Hepatocyte (in vitro differentiated cells): ENCODE results near the gene COPRS. TPM values are rescaled to one million over a fixed set of nuclear protein-coding genes. Genes with fewer than 3 reads are reported as not detected.

ENCODE experiments used
- DNase-seq: peaks from one replicate; pipeline ENCODE4 v3.0.0-alpha.2; 2016; ENCODE audit warnings: low spot score
- H2AFZ ChIP-seq: fragments of 200-600 bp; sonication (generic); 2 replicates; pipeline ENCODE4 v1.6.0; 2016; ENCODE audit warnings: antibody characterized with exemption, mild to moderate bottlenecking
- H3K27ac ChIP-seq: fragments of 200-600 bp; sonication (generic); 2 replicates; pipeline ENCODE4 v1.5.1; 2016; ENCODE audit warnings: mild to moderate bottlenecking
- H3K27me3 ChIP-seq: fragments of 200-600 bp; sonication (generic); 2 replicates; pipeline ENCODE4 v1.6.1; 2016
- H3K36me3 ChIP-seq: fragments of 200-600 bp; sonication (generic); replicated peaks from 2 replicates; pipeline ENCODE4 v1.5.1; 2016; ENCODE audit warnings: low read depth; ENCODE audit not compliant: insufficient read depth
- H3K4me1 ChIP-seq: fragments of 200-600 bp; sonication (generic); 2 replicates; pipeline ENCODE4 v1.5.1; 2016; ENCODE audit warnings: mild to moderate bottlenecking, moderate library complexity; ENCODE audit not compliant: insufficient read depth
- H3K4me2 ChIP-seq: fragments of 200-600 bp; sonication (generic); 2 replicates; pipeline ENCODE4 v1.6.0; 2016
- H3K4me3 ChIP-seq: fragments of 200-600 bp; sonication (generic); 2 replicates; pipeline ENCODE4 v1.5.1; 2016; ENCODE audit warnings: mild to moderate bottlenecking
- H3K79me2 ChIP-seq: fragments of 200-600 bp; sonication (generic); 2 replicates; pipeline ENCODE4 v1.6.0; 2017; ENCODE audit warnings: mild to moderate bottlenecking
- H3K9me2 ChIP-seq: fragments of 200-600 bp; sonication (generic); replicated peaks from 2 replicates; pipeline ENCODE4 v1.6.0; 2017; ENCODE audit warnings: mild to moderate bottlenecking; ENCODE audit not compliant: insufficient read depth
- H3K9me3 ChIP-seq: fragments of 200-600 bp; sonication (generic); 2 replicates; pipeline ENCODE4 v1.5.1; 2016; ENCODE audit warnings: low read depth, mild to moderate bottlenecking
- H4K20me1 ChIP-seq: fragments of 200-600 bp; sonication (generic); 2 replicates; pipeline ENCODE4 v1.6.0; 2016; ENCODE audit warnings: mild to moderate bottlenecking; ENCODE audit not compliant: insufficient read depth, poor library complexity, severe bottlenecking
- CTCF ChIP-seq: fragments of 200-600 bp; sonication (generic); IDR thresholded peaks from 2 replicates; pipeline ENCODE4 v1.5.1; 2016; ENCODE audit warnings: antibody characterized with exemption, mild to moderate bottlenecking; ENCODE audit not compliant: poor library complexity
- EZH2 ChIP-seq: fragments of 200-600 bp; sonication (generic); IDR thresholded peaks from 2 replicates; pipeline ENCODE4 v1.6.1; 2016; ENCODE audit warnings: antibody characterized with exemption, mild to moderate bottlenecking, borderline replicate concordance
- EZH2phosphoT487 ChIP-seq: fragments of 200-600 bp; sonication (generic); IDR thresholded peaks from one replicate; pipeline ENCODE4 v1.6.1; 2018; ENCODE audit warnings: antibody characterized with exemption, mild to moderate bottlenecking, low read depth, moderate library complexity; ENCODE audit not compliant: unreplicated experiment, severe bottlenecking
- WGBS: methylation state at CpG from one replicate; pipeline ENCODE4 v1.1.6; 2016; ENCODE audit warnings: low lambda C conversion rate; ENCODE audit errors: missing lambda C conversion rate; 5-methylcytosine and 5-hydroxymethylcytosine counted together
- polyA plus RNA-seq: library from polyadenylated mRNA; unstranded; fragments of >200 nt; fragmentation: Nextera tagmentation; extraction: Ambion mirVana; gene quantifications from 2 replicates; pipeline ENCODE4 v1.2.1, GENCODE V29; 2016
- total RNA-seq: library from RNA; depleted of rRNA; stranded (reverse); fragments of >200 nt; gene quantifications from 2 replicates; pipeline ENCODE4 v1.2.3, GENCODE V29; 2014

COPRS gene
- total and polyA plus RNA-seq, 2 experiments from 2014 or later: 54.3 to 74.7 TPM

GRCh38 chr17:31882571-31882970, 23.5 kb upstream of the COPRS start:
- no peak overlapping the region for H2AFZ ChIP-seq
- no peak overlapping the region for H3K27ac ChIP-seq
- H3K4me2 ChIP-seq: no peak overlapping the region
- no peaks in the 10 kb centered on the region for H3K9me2 ChIP-seq
- H3K79me2 ChIP-seq: no peaks in the 10 kb centered on the region
- no peaks in the 10 kb centered on the region for H3K9me3 ChIP-seq
- 98% methylated on average over 6 of the region's 6 CpGs for WGBS
- peaks cover 3% of the 10 kb centered on the region for H3K36me3 ChIP-seq
- no peak overlapping the region for H3K4me3 ChIP-seq
- H3K4me1 ChIP-seq: no peaks in the 10 kb centered on the region
- TF ChIP-seq EZH2: no peak
- no peak for TF ChIP-seq CTCF
- no peak for TF ChIP-seq EZH2phosphoT487
- H3K27me3 ChIP-seq: no peaks in the 10 kb centered on the region
- H4K20me1 ChIP-seq: no peaks in the 10 kb centered on the region
- no peak for DNase-seq

- Histone ChIP-seq H3K79me2 (no peaks in the 10 kb centered on the region), H3K4me3 (no peak overlapping the region), H3K4me1 (no peaks in the 10 kb centered on the region), H3K27me3 (no peaks in the 10 kb centered on the region), H3K27ac (no peak overlapping the region), H3K4me2 (no peak overlapping the region), H2AFZ (no peak overlapping the region), H3K9me3 (no peaks in the 10 kb centered on the region), H3K9me2 (no peaks in the 10 kb centered on the region), H4K20me1 (no peaks in the 10 kb centered on the region), H3K36me3 (no peaks in the 10 kb centered on the region)
- 95% methylated on average over 8 of the region's 8 CpGs for WGBS
- TF ChIP-seq EZH2: no peak
- no peak for TF ChIP-seq EZH2phosphoT487
- TF ChIP-seq CTCF: no peak
- no peak for DNase-seq
Observed at GRCh38 chr17:31880311-31880710, 21.3 kb upstream of the COPRS start.

- H3K27ac ChIP-seq: no peak overlapping the region
- H3K4me2 ChIP-seq: no peak overlapping the region
- H3K9me2 ChIP-seq: no peaks in the 10 kb centered on the region
- H3K36me3 ChIP-seq: no peaks in the 10 kb centered on the region
- H2AFZ ChIP-seq: no peak overlapping the region
- no peak for TF ChIP-seq EZH2phosphoT487
- TF ChIP-seq EZH2: no peak
- no peak for TF ChIP-seq CTCF
- no peak for DNase-seq
- H3K27me3 ChIP-seq: no peaks in the 10 kb centered on the region
- no peaks in the 10 kb centered on the region for H3K79me2 ChIP-seq
- no peak overlapping the region for H3K4me3 ChIP-seq
- no peaks in the 10 kb centered on the region for H3K4me1 ChIP-seq
- H3K9me3 ChIP-seq: no peaks in the 10 kb centered on the region
- no peaks in the 10 kb centered on the region for H4K20me1 ChIP-seq
Observed at GRCh38 chr17:31878703-31879073, 19.6 kb upstream of the COPRS start.
